GM12872 (cell line): ENCODE measurements around the gene GNG14.

Experiments used
- TF ChIP-seq, protein P1 (sequence below): IDR thresholded peaks from 3 replicates; pipeline ENCODE4 v1.5.1; 2011; ENCODE audit warnings: low read depth, mild to moderate bottlenecking, low read length, moderate library complexity; ENCODE audit not compliant: insufficient read depth

The GNG14 gene

DNA sequence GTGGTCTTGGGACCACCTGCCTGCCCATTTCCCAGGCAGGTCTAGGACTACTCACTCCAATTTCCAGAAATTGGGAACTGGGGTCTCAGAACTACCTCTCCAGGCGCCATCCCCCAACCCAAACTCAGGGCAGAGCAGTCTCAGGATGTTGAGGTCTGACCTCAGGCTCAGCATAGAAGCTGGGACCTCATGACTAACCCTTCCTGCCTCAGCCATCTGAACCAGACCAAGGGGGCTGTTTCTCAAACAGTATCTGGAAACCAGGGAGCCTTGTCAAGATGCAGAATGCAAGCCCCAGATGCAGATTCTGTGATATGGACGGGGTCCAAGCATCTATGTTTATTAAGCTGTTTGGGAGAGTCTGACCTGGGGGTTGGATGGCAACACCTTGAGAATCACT lies 7.3 kb downstream of the GNG14 start:
- TF ChIP-seq, protein P1, sequence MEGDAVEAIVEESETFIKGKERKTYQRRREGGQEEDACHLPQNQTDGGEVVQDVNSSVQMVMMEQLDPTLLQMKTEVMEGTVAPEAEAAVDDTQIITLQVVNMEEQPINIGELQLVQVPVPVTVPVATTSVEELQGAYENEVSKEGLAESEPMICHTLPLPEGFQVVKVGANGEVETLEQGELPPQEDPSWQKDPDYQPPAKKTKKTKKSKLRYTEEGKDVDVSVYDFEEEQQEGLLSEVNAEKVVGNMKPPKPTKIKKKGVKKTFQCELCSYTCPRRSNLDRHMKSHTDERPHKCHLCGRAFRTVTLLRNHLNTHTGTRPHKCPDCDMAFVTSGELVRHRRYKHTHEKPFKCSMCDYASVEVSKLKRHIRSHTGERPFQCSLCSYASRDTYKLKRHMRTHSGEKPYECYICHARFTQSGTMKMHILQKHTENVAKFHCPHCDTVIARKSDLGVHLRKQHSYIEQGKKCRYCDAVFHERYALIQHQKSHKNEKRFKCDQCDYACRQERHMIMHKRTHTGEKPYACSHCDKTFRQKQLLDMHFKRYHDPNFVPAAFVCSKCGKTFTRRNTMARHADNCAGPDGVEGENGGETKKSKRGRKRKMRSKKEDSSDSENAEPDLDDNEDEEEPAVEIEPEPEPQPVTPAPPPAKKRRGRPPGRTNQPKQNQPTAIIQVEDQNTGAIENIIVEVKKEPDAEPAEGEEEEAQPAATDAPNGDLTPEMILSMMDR = no peak

DNA sequence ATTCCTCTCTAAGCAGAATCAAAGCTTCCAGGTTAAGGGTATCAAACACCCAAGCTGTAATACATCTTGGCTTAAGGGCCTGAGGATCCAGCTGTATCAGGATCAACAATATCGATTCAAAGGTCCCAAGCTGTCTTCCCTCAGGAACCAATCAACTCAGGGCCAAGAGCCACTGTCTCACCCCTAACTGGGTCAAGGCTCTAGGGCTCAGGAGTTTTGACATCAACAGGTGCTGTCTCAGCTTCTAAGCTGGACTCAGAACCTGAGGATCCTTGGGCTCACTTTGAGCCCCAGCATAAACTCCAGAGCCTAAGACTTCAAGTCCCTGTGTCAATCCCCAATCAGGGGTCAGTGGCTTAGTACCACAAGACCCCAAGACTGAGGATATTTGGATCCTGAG lies 7.7 kb downstream of the GNG14 start:
- TF ChIP-seq, protein P1 = no peak

DNA sequence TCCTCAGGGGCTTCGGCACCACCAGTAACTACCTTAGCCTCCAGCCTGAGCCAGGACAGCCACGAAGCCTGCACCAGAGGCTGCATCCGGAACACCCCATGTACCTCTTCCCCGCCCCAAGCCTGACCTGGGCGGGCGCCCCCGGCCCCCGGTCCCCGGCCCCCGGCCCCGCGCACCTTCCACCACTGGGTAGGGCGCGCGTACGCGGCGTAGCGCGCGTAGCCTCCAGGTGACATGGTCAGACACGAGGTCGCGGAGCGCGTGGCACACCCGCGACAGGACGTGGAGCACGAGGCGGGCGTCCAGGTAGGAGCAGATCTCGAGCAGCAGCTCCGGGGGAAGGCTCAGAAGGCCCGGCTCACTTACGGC lies 8.2 kb downstream of the GNG14 start:
- TF ChIP-seq, protein P1 = no peak

DNA sequence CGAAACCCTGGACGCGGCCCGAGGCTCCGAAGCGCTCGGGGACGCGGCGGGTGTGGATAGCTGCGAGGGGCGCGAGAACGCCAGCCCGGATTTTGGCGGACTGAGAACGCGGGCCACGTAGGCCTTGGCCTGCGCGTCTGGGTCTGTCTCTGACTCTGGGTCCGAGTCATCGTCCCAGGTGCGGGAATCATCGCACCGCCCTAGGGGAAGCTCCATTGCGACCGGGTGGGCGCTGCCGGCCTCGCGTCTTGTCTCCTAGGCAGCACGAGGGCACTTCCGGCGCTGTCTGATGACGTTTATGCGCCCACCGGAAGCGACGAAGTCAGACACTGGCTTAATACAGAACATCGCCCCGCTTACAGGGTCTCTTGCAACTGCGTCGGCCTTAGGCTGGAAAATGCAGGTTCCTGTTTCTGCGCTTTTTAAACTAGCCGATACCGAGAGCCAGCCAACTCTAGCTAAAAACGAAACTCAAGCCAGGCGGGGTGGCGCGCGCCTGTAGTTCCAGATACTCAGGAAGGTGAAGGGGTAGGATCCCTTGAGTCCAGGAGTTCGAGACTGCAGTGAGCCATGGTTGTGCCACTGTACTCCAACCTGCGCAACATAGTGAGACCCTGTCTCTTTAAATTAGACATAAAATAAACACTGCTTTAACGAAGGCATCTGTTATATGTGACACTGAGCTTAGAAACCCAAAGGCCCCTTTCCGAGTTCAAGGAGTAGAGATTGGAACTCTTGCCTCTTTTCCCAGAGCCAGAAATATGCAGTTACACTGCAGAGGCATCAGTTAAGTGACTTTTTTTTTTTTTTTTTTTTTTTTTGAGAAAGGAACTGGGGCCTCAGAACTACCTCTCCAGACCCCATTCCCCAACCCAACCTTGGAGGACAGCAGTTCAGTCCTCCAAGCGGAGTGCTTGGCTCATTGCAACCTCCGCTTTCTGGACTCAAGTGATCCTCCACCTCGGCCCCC lies 8.9 kb downstream of the GNG14 start, which contains the start of gene FBXW9:
TSS of gene FBXW9 (minus strand) at position 266 of the 970 bp plus-strand sequence. CDS start at position 216, 50 bp downstream.
- TF ChIP-seq, protein P1 = no peak

DNA sequence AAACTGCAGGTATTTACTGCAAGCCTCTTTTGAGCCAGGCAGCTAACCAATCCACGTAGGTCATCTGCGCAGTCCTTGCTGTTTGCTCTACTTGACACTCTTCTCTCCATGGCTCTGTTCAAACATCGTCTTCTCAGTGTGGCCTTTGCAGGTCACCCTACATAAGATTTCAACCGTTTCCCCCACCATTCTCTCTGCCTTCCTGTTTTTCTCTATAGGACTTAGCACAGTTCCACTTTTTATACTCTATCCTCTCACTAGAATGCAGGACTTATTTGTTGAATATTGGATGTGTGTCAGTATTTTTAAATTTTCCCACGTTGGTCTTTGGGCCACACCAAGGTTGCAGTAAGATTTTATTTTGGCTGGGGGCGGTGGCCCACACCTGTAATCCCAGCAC lies 10.3 kb downstream of the GNG14 start:
- TF ChIP-seq, protein P1 = no peak

DNA sequence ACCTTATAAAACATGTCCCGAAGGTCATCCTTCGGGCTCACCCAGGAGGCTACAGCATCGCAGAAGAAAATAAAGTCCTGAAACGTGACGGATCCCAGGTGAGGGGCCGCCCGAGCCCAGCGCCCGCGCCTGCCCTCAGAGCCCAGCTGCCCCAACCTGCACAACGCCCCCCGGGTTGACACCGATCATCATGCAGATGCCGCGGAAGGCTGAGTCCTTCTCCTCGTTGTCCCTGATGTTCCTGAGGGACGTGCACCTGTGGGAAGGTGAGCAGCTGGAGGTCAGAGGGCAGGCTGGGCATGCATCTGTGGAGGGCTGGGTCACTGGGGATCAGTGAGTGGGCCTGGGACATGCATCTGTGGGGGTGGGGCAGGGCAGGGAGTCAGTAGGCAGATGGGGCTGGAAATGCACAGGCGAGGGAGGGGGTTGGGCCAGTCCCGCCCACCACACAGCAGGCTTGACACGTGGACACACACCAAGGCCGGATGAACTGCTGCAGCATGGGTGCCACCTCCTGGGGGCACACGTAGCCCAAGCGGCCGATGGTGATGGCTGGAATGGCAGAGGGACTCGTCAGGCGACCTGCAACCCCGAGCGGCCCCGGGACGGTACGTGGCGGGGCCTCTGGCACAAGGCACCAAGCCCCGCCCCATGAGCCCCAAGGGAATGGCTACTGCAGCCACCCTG lies 13.9 kb downstream of the GNG14 start:
- TF ChIP-seq, protein P1 = no peak

DNA sequence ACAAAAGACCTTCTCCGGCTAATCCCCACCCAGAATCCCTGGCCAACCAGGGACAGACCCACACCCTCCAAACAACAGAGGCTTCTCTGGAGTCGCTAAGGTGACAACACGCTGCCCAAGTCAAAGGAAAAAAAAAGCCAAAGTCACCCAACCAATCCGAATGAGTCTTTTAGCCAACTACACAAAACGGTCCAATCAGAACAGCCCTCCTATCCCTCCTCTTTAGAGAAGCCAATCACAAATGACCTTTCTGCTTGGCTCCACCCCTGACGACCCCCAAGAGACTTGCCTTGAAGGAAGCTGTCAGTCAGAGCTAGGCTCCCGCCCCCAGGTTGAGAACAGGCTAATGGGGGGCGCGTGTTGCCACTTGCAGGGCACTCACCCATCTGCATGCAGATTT lies 15.2 kb downstream of the GNG14 start:
- TF ChIP-seq, protein P1 = no peak
